H1 (cell line): Measurements from ENCODE around the gene APP. TPM values are rescaled to one million over a fixed set of nuclear protein-coding genes. Genes with fewer than 3 reads are reported as not detected.

Experiments
- CTCF ChIA-PET: fragments of 300-600 bp; sonication (Branson Sonifier 250); formaldehyde crosslinking; loops from one replicate; lab custom pipeline; 2021; ENCODE audit not compliant: partially characterized antibody; lab: Charles Lee
- POLR2A ChIA-PET: fragments of 300-600 bp; sonication (Branson Sonifier 250); formaldehyde crosslinking; loops from one replicate; lab custom pipeline; 2021; ENCODE audit warnings: inconsistent platforms; ENCODE audit not compliant: partially characterized antibody; lab: Charles Lee
- DNase-seq, 2 experiments: peaks; one replicate each; pipeline versions ENCODE4 v3.0.0 to v3.0.0-alpha.2; 2010 to 2022; ENCODE audit warnings: low spot score in 2 of 2, low read depth in 1 of 2, mixed read lengths in 1 of 2
- FAIRE-seq: peaks from 2 replicates; lab custom pipeline; 2011; peaks lifted over from hg19 to GRCh38; lab: Jason Lieb, UNC
- H2AFZ ChIP-seq: 2 replicates; pipeline ENCODE4 v1.8.1; 2012; ENCODE audit warnings: low read length, inconsistent platforms
- H2AK5ac ChIP-seq: 2 replicates; pipeline ENCODE4 v1.6.1; 2013; ENCODE audit warnings: low read depth, low read length
- H2BK120ac ChIP-seq: replicated peaks from 2 replicates; pipeline ENCODE3; 2013; ENCODE audit warnings: low read depth, low read length, inconsistent platforms
- H2BK12ac ChIP-seq: 2 replicates; pipeline ENCODE4 v1.6.1; 2013; ENCODE audit warnings: low read depth, low read length
- H2BK15ac ChIP-seq: 2 replicates; pipeline ENCODE4 v1.6.1; 2013; ENCODE audit warnings: low read length
- H2BK20ac ChIP-seq: 2 replicates; pipeline ENCODE4 v1.6.1; 2013; ENCODE audit warnings: low read length
- H2BK5ac ChIP-seq: 2 replicates; pipeline ENCODE4 v1.6.1; 2013; ENCODE audit warnings: low read depth, low read length
- H3K14ac ChIP-seq: 2 replicates; pipeline ENCODE4 v1.6.1; 2013; ENCODE audit warnings: inconsistent platforms; ENCODE audit not compliant: insufficient read length
- H3K18ac ChIP-seq: 2 replicates; pipeline ENCODE4 v1.6.1; 2013; ENCODE audit warnings: low read length; ENCODE audit errors: extremely low read depth
- H3K23ac ChIP-seq: 2 replicates; pipeline ENCODE4 v1.6.1; 2013; ENCODE audit warnings: inconsistent platforms; ENCODE audit not compliant: insufficient read length
- H3K23me2 ChIP-seq: 2 replicates; pipeline ENCODE4 v1.6.1; 2013; ENCODE audit warnings: low read depth, low read length
- H3K27ac ChIP-seq: 2 replicates; pipeline ENCODE4 v1.6.1; 2011; ENCODE audit warnings: low read depth, low read length, inconsistent platforms
- H3K27me3 ChIP-seq, 4 experiments: replicated peaks in 1 of 4; 1 replicate in 1 of 4; 2 replicates in 3 of 4; pipeline versions ENCODE4 v1.6.1 to v1.8.1; 2011 to 2013; ENCODE audit warnings: low read length in 3 of 4, mild to moderate bottlenecking in 3 of 4, inconsistent platforms in 2 of 4, mixed read lengths in 2 of 4, moderate library complexity in 1 of 4; ENCODE audit not compliant: control insufficient read depth in 3 of 4, insufficient read depth in 3 of 4; ENCODE audit errors: extremely low read depth in 1 of 4
- H3K36me3 ChIP-seq, 4 experiments: 2 replicates each; pipeline versions ENCODE4 v1.6.1 to v1.8.1; 2011 to 2013; ENCODE audit warnings: mild to moderate bottlenecking in 4 of 4, low read length in 3 of 4, moderate library complexity in 2 of 4, control low read depth in 1 of 4, inconsistent platforms in 1 of 4; ENCODE audit not compliant: insufficient read depth in 4 of 4, control insufficient read depth in 2 of 4
- H3K4ac ChIP-seq: replicated peaks from 2 replicates; pipeline ENCODE3; 2013; ENCODE audit warnings: low read length, low read depth, mixed read lengths, inconsistent platforms; ENCODE audit not compliant: insufficient read length
- H3K4me1 ChIP-seq, 4 experiments: replicated peaks in 1 of 4; 1 replicate in 1 of 4; 2 replicates in 3 of 4; pipeline versions ENCODE4 v1.6.1 to v1.8.1; 2011 to 2013; ENCODE audit warnings: low read length in 3 of 4, inconsistent platforms in 2 of 4, mixed read lengths in 1 of 4; ENCODE audit not compliant: insufficient read depth in 4 of 4, control insufficient read depth in 3 of 4
- H3K4me2 ChIP-seq, 2 experiments: 2 replicates each; pipeline versions ENCODE4 v1.6.1 to v1.8.1; 2011 to 2013; ENCODE audit warnings: low read depth in 2 of 2, low read length in 2 of 2, control low read depth in 1 of 2, inconsistent platforms in 1 of 2, mild to moderate bottlenecking in 1 of 2; ENCODE audit not compliant: insufficient read depth in 1 of 2
- H3K4me3 ChIP-seq, 4 experiments: fragments of 200-600, 300-600 bp in 1 of 4; sonication (generic), shearing (Covaris generic), sonication (Bioruptor Twin) in 1 of 4; 2 replicates each; pipeline versions ENCODE4 v1.5.1 to v1.8.1; 2011 to 2016; ENCODE audit warnings: low read length in 4 of 4, low read depth in 3 of 4, control low read depth in 2 of 4, inconsistent platforms in 2 of 4, mild to moderate bottlenecking in 2 of 4, mixed read lengths in 1 of 4, moderate library complexity in 1 of 4; ENCODE audit not compliant: insufficient read depth in 2 of 4; ENCODE audit errors: extremely low read depth in 1 of 4
- H3K56ac ChIP-seq: replicated peaks from 2 replicates; pipeline ENCODE3; 2013; ENCODE audit warnings: low read depth, mild to moderate bottlenecking, mixed read lengths, low read length, inconsistent platforms; ENCODE audit not compliant: insufficient read length
- H3K79me1 ChIP-seq: 2 replicates; pipeline ENCODE4 v1.6.1; 2013; ENCODE audit warnings: low read depth, low read length, control low read depth
- H3K79me2 ChIP-seq, 2 experiments: 2 replicates each; pipeline versions ENCODE4 v1.6.1 to v1.8.1; 2012 to 2013; ENCODE audit warnings: low read length in 2 of 2, mild to moderate bottlenecking in 2 of 2, inconsistent platforms in 1 of 2; ENCODE audit not compliant: insufficient read depth in 2 of 2, control insufficient read depth in 1 of 2
- H3K9ac ChIP-seq, 4 experiments: replicated peaks in 1 of 4; 1 replicate in 1 of 4; 2 replicates in 3 of 4; pipeline versions ENCODE4 v1.6.1 to v1.8.1; 2011 to 2013; ENCODE audit warnings: low read depth in 3 of 4, low read length in 3 of 4, control low read depth in 2 of 4, mild to moderate bottlenecking in 2 of 4, moderate library complexity in 2 of 4, inconsistent platforms in 1 of 4; ENCODE audit errors: extremely low read depth in 1 of 4
- H3K9me3 ChIP-seq, 2 experiments: 2 replicates each; pipeline versions ENCODE4 v1.6.1 to v1.8.1; 2012 to 2013; ENCODE audit warnings: mild to moderate bottlenecking in 2 of 2, moderate library complexity in 2 of 2, control low read depth in 1 of 2, inconsistent platforms in 1 of 2, low read depth in 1 of 2, low read length in 1 of 2, mixed read lengths in 1 of 2; ENCODE audit not compliant: insufficient read depth in 2 of 2
- H4K20me1 ChIP-seq, 2 experiments: replicated peaks in 1 of 2; 2 replicates each; pipeline versions ENCODE3 to v1.8.1; 2011 to 2013; ENCODE audit warnings: inconsistent platforms in 2 of 2, low read length in 2 of 2, mild to moderate bottlenecking in 1 of 2; ENCODE audit not compliant: insufficient read depth in 2 of 2, control insufficient read depth in 1 of 2
- H4K5ac ChIP-seq: 2 replicates; pipeline ENCODE4 v1.6.1; 2013; ENCODE audit warnings: low read length, low read depth, mixed read lengths, inconsistent platforms; ENCODE audit not compliant: insufficient read length
- H4K8ac ChIP-seq: 2 replicates; pipeline ENCODE4 v1.8.0; 2013; ENCODE audit warnings: mild to moderate bottlenecking, moderate library complexity, low read length, inconsistent platforms; ENCODE audit not compliant: insufficient read depth; ENCODE audit errors: extremely low read depth
- H4K91ac ChIP-seq: replicated peaks from 2 replicates; pipeline ENCODE3; 2013; ENCODE audit warnings: low read length, mixed read lengths, inconsistent platforms; ENCODE audit not compliant: insufficient read length
- CHD1 ChIP-seq: IDR thresholded peaks from 2 replicates; pipeline ENCODE4 v1.6.1; 2012; ENCODE audit warnings: low read depth, low read length, improper control_type of control experiment
- HDAC2 ChIP-seq, 2 experiments: fragments of 300-600 bp in 1 of 2; sonication (generic) in 1 of 2; IDR thresholded peaks; 2 replicates each; pipeline ENCODE4 v1.6.1; 2011 to 2012; ENCODE audit warnings: low read depth in 2 of 2, low read length in 2 of 2, mild to moderate bottlenecking in 2 of 2, moderate library complexity in 2 of 2, borderline replicate concordance in 1 of 2, inconsistent platforms in 1 of 2
- WGBS, 2 experiments: shearing (Covaris generic) in 1 of 2; methylation state at CpG; one replicate each; pipeline versions ENCODE4 v1.1.6 to v1.1.7; 2013 to 2015; ENCODE audit warnings: low lambda C conversion rate in 2 of 2, mixed read lengths in 2 of 2, inconsistent platforms in 1 of 2, low coverage in 1 of 2, missing lambda C conversion rate in 1 of 2; ENCODE audit not compliant: insufficient replicate concordance in 2 of 2, insufficient coverage in 1 of 2, insufficient read length in 1 of 2; ENCODE audit errors: extremely low coverage in 1 of 2, missing lambda C conversion rate in 1 of 2; 5-methylcytosine and 5-hydroxymethylcytosine counted together
- polyA plus RNA-seq, 7 experiments: library from polyadenylated mRNA; depleted of rRNA in 3 of 7; stranded (reverse) in 5 of 7; unstranded in 2 of 7; fragments of >200 nt in 5 of 7; fragments of 200-250 nt in 2 of 7; gene quantifications; 1 replicate in 5 of 7; 2 replicates in 1 of 7; 4 replicates in 1 of 7; pipeline versions ENCODE4 v1.2.1 to v1.2.3, GENCODE V29; 2011 to 2013; ENCODE audit warnings: missing spikeins in 2 of 7, mixed read lengths in 2 of 7
- total RNA-seq: library from RNA; stranded (reverse); fragmentation: NEBNext Ultra II Directional; extraction: Animal tissue kit (Norgen Biotek cat#: 25700); gene quantifications from 2 replicates; pipeline ENCODE4 v1.2.1, GENCODE V29; 2021

The APP gene
- total and polyA plus RNA-seq, 2 of the 8 experiments (the other 6 are each of a cell fraction or from before 2014, with no cell fraction given): 375 to 551 TPM

DNA sequence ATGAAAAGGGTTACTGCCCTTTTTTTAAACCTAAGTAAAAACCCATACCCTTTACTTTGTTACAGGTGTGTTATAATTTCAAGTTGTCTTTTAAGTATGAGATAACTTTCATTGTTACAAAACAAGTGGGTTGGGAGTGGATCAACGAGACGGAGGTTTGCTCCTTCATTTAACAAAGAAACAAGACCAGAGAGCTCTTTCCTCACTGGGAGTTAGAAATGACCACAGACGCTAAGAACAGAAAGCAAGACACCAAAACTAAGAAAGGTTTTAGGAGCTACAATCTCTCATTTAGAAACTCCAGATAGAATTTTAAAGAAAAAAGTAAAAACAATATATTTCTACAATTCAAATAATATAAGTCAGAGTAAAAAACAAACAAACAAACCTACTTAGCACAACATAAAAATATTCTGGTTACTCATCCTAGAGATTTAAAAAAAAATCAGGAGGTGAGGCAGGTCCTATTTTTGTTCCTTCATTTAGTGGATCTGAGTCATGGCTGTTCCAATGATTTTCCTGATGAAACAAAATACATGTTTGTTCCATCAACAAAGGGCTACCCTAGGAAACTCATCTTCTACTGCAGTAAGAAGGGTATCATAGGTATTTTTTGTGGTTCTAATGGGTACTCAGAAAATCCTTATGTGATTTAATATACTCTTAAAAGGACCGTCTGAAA lies 33.0 kb downstream of the APP start:
- no peak overlapping the region for H3K27ac ChIP-seq
- peaks cover 10% of the 10 kb centered on the region; the same call in 1 of the 2 replicates for H3K79me1 ChIP-seq
- H3K36me3 ChIP-seq: peaks cover 0 to 4% (median under 1%) of the 10 kb centered on the region in 4 experiments; a peak in 3 of 8 replicates
- peaks cover 30 to 100% of the 10 kb centered on the region in 2 experiments for H3K79me2 ChIP-seq
- no peak overlapping the region for H2AK5ac ChIP-seq
- FAIRE-seq (no peak), DNase-seq (no peak)
- H2AFZ ChIP-seq: no peak overlapping the region
- no peak overlapping the region for H3K4me3 ChIP-seq
- POLR2A ChIA-PET: interaction anchor here (1.0 to 1.2 kb wide), 2 partner anchors 11 to 21 kb away, joined by 3 to 4 read pairs; no protein-coding TSS in a partner anchor
- H3K23ac ChIP-seq: no peak overlapping the region
- no peak overlapping the region for H3K56ac ChIP-seq
- H3K4ac ChIP-seq: no peak overlapping the region
- H3K14ac ChIP-seq: no peak overlapping the region
- TF ChIP-seq HDAC2 (IDR thresholded peaks at IDR 0.05; ENCODE audit: borderline replicate concordance in 1 of 2, low read depth in 2 of 2, low read length in 2 of 2) (no peak), CHD1 (no peak)
- peaks cover 11 to 18% of the 10 kb centered on the region in 2 experiments for H4K20me1 ChIP-seq
- H3K23me2 ChIP-seq: no peaks in the 10 kb centered on the region
- H4K8ac ChIP-seq: no peak overlapping the region
- CTCF ChIA-PET: interaction anchor here (1.2 kb wide), 1 partner anchor 58 kb away, joined by 3 read pairs; no protein-coding TSS in a partner anchor
- no peak overlapping the region for H3K4me2 ChIP-seq
- H4K91ac ChIP-seq: no peak overlapping the region
- H2BK15ac ChIP-seq: no peak overlapping the region
- H2BK20ac ChIP-seq: no peak overlapping the region
- H3K9ac ChIP-seq: no peak overlapping the region
- no peaks in the 10 kb centered on the region for H3K9me3 ChIP-seq
- H3K18ac ChIP-seq: no peak overlapping the region
- no peak overlapping the region for H2BK120ac ChIP-seq
- peaks cover 0 to 18% (median under 1%) of the 10 kb centered on the region in 4 experiments; a peak in 4 of 7 replicates for H3K4me1 ChIP-seq
- no peaks in the 10 kb centered on the region for H3K27me3 ChIP-seq
- WGBS, 2 experiments: 90% methylated on average over 4 of the region's 4 CpGs; no CpG with 5 or more reads in 1 of the 2 experiments
- no peak overlapping the region for H2BK12ac ChIP-seq
- H2BK5ac ChIP-seq: no peak overlapping the region
- H4K5ac ChIP-seq: no peak overlapping the region
